Activated naive CD8-positive, alpha-beta T cell treated with anti-CD3 and anti-CD28 coated beads, Interleukin-2, amount 50 U/mL, for 16 hours (primary cell): ENCODE measurements around the gene GVQW3.

Source experiments
- DNase-seq: peaks from one replicate; pipeline ENCODE4 v3.0.0-alpha.2; 2020; ENCODE audit warnings: low read depth, low spot score

The GVQW3 gene

GRCh38 chr11:76380977-76381719, at the start of gene GVQW3, which contains the start of gene THAP12:
Gene GVQW3 (plus strand): TSS chr11:76381323. CDS start chr11:76381829, 506 bp downstream.
Gene THAP12 (minus strand): TSS chr11:76381132. CDS start chr11:76380836, 296 bp downstream.
- DNase-seq: peak; percentile 89

GRCh38 chr11:76334826-76335389, 46.2 kb upstream of the GVQW3 start:
- DNase-seq: no peak

GRCh38 chr11:76335842-76336241, 45.3 kb upstream of the GVQW3 start:
- no peak for DNase-seq

- DNase-seq: no peak
Observed at GRCh38 chr11:76336597-76336996, 44.5 kb upstream of the GVQW3 start.

GRCh38 chr11:76337469-76337868, 43.7 kb upstream of the GVQW3 start:
- DNase-seq: no peak

GRCh38 chr11:76337923-76338322, 43.2 kb upstream of the GVQW3 start:
- DNase-seq: no peak

GRCh38 chr11:76339221-76339620, 41.9 kb upstream of the GVQW3 start:
- no peak for DNase-seq

GRCh38 chr11:76347466-76347865, 33.7 kb upstream of the GVQW3 start:
- no peak for DNase-seq

GRCh38 chr11:76348348-76348747, 32.8 kb upstream of the GVQW3 start:
- DNase-seq: no peak

- DNase-seq: no peak
Observed at GRCh38 chr11:76355172-76355571, 26.0 kb upstream of the GVQW3 start.

GRCh38 chr11:76361374-76361773, 19.7 kb upstream of the GVQW3 start:
- no peak for DNase-seq

- no peak for DNase-seq
Observed at GRCh38 chr11:76361776-76362175, 19.3 kb upstream of the GVQW3 start.

- DNase-seq: no peak
Observed at GRCh38 chr11:76362716-76363115, 18.4 kb upstream of the GVQW3 start.

GRCh38 chr11:76365038-76365679, 16.0 kb upstream of the GVQW3 start:
- no peak for DNase-seq

GRCh38 chr11:76368490-76368889, 12.6 kb upstream of the GVQW3 start:
- DNase-seq: no peak

- DNase-seq: no peak
Observed at GRCh38 chr11:76369406-76369805, 11.7 kb upstream of the GVQW3 start.

- DNase-seq: no peak
Observed at GRCh38 chr11:76371170-76371569, 10.0 kb upstream of the GVQW3 start.

- no peak for DNase-seq
Observed at GRCh38 chr11:76376746-76377558, 4.2 kb upstream of the GVQW3 start.

GRCh38 chr11:76379807-76380158, 1.3 kb upstream of the GVQW3 start:
- DNase-seq: no peak

- peak; percentile 27 for DNase-seq
Observed at GRCh38 chr11:76380159-76380976, 755 bp upstream of the GVQW3 start.

GRCh38 chr11:76382209-76382608, 1.1 kb downstream of the GVQW3 start:
- DNase-seq: no peak
